H1 (cell line): ENCODE measurements around the gene SCN1B. TPM values are rescaled to one million over a fixed set of nuclear protein-coding genes. Genes with fewer than 3 reads are reported as not detected.

Source experiments
- KDM5A ChIP-seq: fragments of 200-600 bp; IDR thresholded peaks from 2 replicates; pipeline ENCODE4 v1.7.1; 2012; ENCODE audit warnings: mild to moderate bottlenecking, low read length, inconsistent platforms, mixed read lengths
- RAD21 ChIP-seq, 2 experiments: IDR thresholded peaks in 1 of 2; conservative IDR thresholded peaks in 1 of 2; 2 replicates each; pipeline ENCODE4 v1.6.1; 2011; ENCODE audit warnings: low read depth in 2 of 2, low read length in 2 of 2, improper control_type of control experiment in 1 of 2, inconsistent platforms in 1 of 2, mild to moderate bottlenecking in 1 of 2, moderate library complexity in 1 of 2
- RFX5 ChIP-seq: IDR thresholded peaks from 2 replicates; pipeline ENCODE4 v1.6.1; 2011; ENCODE audit warnings: low read depth, low read length, improper control_type of control experiment, borderline replicate concordance
- polyA plus RNA-seq, 7 experiments: library from polyadenylated mRNA; depleted of rRNA in 3 of 7; stranded (reverse) in 5 of 7; unstranded in 2 of 7; fragments of >200 nt in 5 of 7; fragments of 200-250 nt in 2 of 7; gene quantifications; 1 replicate in 5 of 7; 2 replicates in 1 of 7; 4 replicates in 1 of 7; pipeline versions ENCODE4 v1.2.1 to v1.2.3, GENCODE V29; 2011 to 2013; ENCODE audit warnings: missing spikeins in 2 of 7, mixed read lengths in 2 of 7
- total RNA-seq: library from RNA; stranded (reverse); fragmentation: NEBNext Ultra II Directional; extraction: Animal tissue kit (Norgen Biotek cat#: 25700); gene quantifications from 2 replicates; pipeline ENCODE4 v1.2.1, GENCODE V29; 2021
- TF ChIP-seq, protein P1 (sequence below): IDR thresholded peaks from 2 replicates; pipeline ENCODE4 v1.6.1; 2012; ENCODE audit warnings: low read length, inconsistent platforms

The SCN1B gene
- total and polyA plus RNA-seq, 2 of the 8 experiments (the other 6 are each of a cell fraction or from before 2014, with no cell fraction given), result 3.1 to 3.5 TPM

DNA sequence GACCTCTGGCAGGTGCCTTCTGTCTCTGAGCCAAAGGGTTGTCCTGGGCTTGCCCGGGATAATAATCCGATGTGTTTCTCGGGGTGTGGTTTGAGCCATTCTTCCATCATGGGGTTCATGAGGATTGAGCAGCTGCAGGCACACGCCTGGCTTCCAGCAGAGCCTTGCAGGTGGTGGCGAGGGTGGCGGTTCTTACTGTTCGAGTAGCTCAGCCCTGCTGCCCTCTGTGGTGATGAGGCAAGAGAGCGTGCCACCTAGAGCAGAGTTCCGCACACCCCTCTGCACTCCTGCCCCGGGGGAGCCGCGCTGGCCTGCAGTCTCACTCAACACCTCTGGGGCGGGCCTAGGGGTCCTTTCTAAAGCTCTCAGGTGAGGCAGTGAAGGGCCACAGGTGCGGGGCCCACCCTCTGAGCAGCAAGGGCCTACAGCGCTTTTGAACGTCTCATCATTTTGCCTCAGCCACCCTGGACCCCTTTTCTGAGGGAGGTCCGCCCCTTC lies 3.8 kb downstream of the SCN1B start (continued):
- TF ChIP-seq, protein P1, sequence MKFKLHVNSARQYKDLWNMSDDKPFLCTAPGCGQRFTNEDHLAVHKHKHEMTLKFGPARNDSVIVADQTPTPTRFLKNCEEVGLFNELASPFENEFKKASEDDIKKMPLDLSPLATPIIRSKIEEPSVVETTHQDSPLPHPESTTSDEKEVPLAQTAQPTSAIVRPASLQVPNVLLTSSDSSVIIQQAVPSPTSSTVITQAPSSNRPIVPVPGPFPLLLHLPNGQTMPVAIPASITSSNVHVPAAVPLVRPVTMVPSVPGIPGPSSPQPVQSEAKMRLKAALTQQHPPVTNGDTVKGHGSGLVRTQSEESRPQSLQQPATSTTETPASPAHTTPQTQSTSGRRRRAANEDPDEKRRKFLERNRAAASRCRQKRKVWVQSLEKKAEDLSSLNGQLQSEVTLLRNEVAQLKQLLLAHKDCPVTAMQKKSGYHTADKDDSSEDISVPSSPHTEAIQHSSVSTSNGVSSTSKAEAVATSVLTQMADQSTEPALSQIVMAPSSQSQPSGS, result no peak
- TF ChIP-seq KDM5A, result no peak
- TF ChIP-seq RFX5, result no peak
- no peak for TF ChIP-seq RAD21 (IDR thresholded peaks at IDR 0.05 in 1 of 2, conservative IDR thresholded peaks at IDR 0.05 in 1 of 2; ENCODE audit: low read depth in 2 of 2, low read length in 2 of 2)
- TF ChIP-seq, all 59 proteins: peak for 0
